GM18873 (cell line): Measurements from ENCODE around the gene RANBP17.

Experiments
- ATAC-seq: cut with Tn5 transposase; IDR thresholded peaks from one replicate; pipeline ENCODE4 v1.9.1; 2021; ENCODE audit warnings: mild to moderate bottlenecking, moderate library complexity, moderate number of reproducible peaks; ENCODE audit not compliant: unreplicated experiment, low FRiP score

RANBP17 gene

DNA sequence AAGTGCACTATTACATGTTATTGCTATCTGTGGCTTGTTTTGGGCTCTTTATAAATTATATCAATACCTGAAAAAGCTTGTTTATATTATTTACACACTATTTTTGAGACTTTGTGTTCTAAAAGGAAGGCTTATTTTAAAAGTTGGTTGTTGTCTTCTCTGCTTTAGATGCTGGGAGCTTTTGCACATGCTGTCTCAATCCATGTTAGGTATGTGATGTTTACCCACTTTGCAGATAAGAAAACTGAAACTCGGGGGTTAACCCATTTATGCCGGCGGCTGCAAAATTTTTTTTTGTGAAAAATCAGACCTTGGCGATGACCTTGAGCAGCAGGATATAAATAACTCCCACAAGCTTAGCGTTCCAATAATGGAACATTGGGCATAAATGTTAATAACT, 212.9 kb downstream of the RANBP17 start:
- ATAC-seq: no peak

DNA sequence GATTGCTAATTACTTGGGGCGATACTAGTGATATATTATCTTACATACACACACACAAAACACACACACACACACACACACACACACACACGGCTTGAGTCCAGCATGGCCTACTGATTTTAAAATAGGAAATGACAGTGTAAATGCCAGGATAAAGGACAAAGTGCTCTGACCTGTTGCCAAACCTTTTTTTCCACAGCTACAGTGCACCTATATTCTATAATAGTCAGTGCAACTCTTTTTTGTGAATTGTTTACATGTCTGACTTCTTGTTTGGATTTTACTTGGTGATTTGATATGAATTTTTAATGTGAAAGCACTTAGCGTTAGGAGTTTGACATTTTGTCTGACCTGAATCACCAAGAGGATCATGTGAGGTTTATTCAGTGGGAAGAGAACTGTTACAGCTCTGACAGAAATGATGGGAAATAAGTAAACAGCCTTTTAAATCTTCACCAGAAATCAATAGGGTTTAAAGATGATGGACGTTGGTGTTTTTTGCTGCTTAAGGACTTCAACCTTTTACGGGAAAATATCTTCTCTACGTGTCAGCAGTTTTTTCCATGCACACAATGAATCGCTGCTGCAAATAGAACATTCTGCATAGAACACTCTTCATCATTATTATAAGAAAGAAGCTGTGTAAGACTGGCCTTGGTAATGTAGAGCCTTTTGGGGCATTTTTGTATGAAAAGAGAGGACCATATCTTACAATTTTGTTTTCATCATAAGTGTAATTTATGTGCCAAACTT, 218.5 kb downstream of the RANBP17 start:
- ATAC-seq: no peak

- no peak for ATAC-seq
Measured at GRCh38 chr5:171081319-171081718, 219.5 kb downstream of the RANBP17 start.

GRCh38 chr5:171092194-171092593, 230.4 kb downstream of the RANBP17 start:
- no peak for ATAC-seq

DNA sequence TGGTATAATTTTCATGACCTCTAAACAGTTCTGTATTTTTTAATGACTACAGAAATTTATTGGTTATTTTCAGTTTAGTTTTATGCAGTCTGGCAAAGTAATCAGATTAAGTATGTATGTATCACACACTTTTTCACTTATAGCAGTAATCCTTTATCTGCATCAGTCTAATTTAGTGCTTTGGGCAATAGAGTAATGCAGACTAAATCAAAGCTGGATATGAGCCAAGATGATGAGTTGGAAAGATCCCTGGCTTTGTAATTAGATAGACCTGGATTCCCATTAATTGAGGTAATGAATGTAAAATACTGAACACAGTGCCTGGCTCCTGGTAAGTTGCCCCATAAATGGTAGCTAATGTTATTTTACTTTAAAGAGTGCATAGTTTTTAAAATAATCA, 231.8 kb downstream of the RANBP17 start:
- ATAC-seq: no peak

- ATAC-seq: no peak
Measured at GRCh38 chr5:171094356-171094755, 232.5 kb downstream of the RANBP17 start.

DNA sequence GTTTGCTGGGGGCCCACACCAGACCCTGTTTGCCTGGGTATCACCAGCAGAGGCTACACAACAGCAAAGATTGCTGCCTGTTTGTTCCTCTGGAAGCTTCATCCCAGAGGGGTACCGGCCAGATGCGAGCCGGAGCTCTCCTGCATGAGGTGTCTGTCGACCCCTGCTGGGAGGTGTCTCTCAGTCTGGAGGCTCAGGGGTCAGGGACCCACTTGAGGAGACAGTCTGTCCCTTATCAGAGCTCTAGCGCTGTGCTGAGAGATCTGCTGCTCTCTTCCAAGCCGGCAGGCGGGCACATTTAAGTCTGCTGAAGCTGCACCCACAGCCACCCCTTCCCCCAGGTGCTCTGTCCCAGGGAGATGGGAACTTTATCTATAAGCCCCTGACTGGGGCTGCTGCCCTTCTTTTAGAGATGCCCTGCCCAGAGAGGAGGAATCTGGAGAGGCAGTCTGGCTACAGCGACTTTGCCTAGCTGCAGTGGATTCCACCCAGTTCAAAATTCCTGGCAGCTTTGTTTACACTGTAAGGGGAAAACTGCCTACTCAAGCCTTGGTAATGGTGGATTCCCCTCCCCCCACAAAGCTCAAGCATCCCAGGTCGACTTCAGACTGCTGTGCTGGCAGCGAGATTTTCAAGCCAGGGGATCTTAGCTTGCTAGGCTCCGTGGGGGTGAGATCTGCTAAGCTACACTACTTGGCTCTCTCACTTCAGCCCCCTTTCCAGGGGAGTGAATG, 241.2 kb downstream of the RANBP17 start:
- no peak for ATAC-seq

- no peak for ATAC-seq
Measured at GRCh38 chr5:171107669-171108068, 245.9 kb downstream of the RANBP17 start.

GRCh38 chr5:171115519-171115918, 253.7 kb downstream of the RANBP17 start:
- no peak for ATAC-seq

DNA sequence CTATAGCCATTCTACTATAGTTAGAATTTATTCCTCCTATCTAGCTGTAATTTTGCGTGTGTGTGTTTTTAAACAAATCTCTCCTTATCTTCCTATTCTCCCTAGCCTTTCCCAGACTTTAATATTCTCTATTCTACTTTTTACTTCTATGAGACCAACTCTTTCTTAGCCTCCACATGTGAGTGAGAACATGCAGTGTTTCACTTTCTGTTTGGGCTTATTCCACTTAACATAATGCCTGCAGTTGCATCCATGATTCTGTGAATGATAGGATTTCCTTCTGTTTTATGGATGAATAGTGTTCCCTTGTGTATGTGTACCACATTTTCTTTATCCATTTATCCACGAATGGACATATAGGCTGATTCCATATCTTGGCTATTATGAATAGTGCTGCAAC, 254.9 kb downstream of the RANBP17 start:
- ATAC-seq: no peak

GRCh38 chr5:171120986-171121622, 259.3 kb downstream of the RANBP17 start:
- ATAC-seq: no peak

- ATAC-seq: no peak
Measured at GRCh38 chr5:171121638-171122037, 259.8 kb downstream of the RANBP17 start.

- ATAC-seq: no peak
Measured at GRCh38 chr5:171122372-171122771, 260.6 kb downstream of the RANBP17 start.

DNA sequence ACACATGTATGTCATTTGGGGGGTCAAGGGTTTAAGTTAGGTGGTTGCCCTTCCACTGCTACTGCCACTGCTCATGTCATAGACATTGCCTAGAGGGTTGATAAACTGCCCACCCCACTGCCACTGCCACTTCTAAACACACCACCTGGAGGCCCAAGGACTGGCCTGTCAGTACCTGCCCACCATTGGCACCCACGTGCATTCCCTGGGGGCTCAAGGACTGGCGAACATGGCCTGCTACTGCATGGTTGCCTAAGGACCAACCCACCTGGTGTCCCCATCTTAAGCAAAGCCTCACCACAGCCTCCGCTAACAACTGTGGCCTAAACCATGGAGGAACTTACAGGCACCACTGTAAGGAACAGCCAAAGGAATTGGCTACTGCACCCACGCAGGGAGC, 261.6 kb downstream of the RANBP17 start:
- ATAC-seq: no peak

DNA sequence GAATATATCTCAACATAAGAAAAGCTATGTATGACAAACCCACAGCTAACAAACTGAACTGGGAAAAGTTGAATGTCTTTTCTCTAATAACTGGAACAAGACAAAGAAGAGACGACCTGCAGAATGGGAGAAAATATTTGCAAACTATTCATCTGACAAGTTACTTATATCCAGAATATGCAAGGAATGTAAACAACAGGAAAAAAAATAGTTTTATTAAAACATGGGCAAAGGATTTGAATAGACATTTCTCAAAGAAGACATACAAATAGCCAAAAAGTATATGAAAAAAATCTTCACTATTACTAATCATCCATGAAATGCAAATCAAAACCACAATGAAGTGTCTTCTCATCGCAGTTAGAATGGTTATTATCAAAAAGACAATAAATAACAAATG, 265.5 kb downstream of the RANBP17 start:
- no peak for ATAC-seq

DNA sequence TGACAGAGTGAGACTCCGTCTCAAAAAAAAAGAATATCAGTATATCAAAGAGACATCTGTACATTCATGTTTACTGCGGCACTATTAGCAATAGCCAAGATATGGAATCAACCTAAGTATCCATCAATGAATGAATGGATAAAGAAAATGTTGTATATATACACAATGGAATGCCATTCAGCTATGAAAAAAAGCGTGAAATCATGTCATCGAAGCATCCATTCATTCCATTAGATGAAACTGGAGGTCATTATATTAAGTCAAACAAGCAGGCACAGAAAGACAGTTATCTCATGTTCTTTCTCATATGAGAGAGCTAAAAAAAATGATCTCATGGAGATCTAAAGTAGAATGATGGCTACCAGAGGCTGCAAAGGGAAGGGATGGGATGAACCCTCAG, 266.3 kb downstream of the RANBP17 start:
- no peak for ATAC-seq

- ATAC-seq: no peak
Measured at GRCh38 chr5:171129308-171129707, 267.5 kb downstream of the RANBP17 start.

DNA sequence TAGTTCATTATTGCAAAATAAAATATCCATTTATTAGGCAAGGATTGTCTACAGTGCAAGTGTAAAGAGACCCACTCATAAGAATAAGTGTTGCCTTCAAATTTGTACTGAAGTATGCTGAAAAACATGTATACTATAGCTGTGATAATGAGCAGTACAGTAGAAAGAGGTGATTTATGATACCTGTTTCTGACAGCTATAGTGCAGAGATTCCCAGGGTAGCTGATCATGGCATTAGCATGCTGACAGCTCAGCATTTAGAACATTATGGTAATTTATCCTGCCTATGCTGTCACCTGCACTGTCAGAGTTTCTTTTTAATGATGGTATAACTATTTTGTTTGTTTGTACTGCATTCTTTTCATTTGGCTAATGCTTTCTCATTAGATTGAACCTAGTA, 269.7 kb downstream of the RANBP17 start:
- no peak for ATAC-seq

GRCh38 chr5:171137768-171138525, 276.1 kb downstream of the RANBP17 start:
- ATAC-seq: no peak

GRCh38 chr5:171139227-171139626, 277.4 kb downstream of the RANBP17 start:
- ATAC-seq: no peak

DNA sequence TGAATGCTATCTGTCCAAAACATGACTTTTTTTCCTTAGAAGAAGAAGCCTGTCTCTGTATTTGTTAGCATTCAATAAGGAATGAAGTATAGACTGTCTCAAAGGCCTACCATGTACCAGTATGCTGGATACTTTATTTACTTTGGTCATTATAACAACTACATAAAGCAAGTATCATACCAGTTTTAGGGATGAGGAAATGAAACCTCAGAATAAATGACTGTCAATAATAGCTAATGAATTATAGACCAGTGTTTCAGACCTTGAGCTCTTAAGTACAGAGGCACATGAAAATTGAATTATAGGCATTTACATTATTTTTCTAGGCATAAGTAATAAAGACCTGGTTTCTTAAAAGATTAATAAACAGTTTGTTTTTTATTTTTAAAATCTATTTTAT, 280.8 kb downstream of the RANBP17 start:
- no peak for ATAC-seq
